NCI-H524 treated with DMSO at 0.1 percent for 48 hours (cell line): ENCODE data around the gene PRR35.

ENCODE experiments used
- DNase-seq: peaks from one replicate; lab custom pipeline; 2025; lab: John Stamatoyannopoulos, UW

Gene PRR35

DNA sequence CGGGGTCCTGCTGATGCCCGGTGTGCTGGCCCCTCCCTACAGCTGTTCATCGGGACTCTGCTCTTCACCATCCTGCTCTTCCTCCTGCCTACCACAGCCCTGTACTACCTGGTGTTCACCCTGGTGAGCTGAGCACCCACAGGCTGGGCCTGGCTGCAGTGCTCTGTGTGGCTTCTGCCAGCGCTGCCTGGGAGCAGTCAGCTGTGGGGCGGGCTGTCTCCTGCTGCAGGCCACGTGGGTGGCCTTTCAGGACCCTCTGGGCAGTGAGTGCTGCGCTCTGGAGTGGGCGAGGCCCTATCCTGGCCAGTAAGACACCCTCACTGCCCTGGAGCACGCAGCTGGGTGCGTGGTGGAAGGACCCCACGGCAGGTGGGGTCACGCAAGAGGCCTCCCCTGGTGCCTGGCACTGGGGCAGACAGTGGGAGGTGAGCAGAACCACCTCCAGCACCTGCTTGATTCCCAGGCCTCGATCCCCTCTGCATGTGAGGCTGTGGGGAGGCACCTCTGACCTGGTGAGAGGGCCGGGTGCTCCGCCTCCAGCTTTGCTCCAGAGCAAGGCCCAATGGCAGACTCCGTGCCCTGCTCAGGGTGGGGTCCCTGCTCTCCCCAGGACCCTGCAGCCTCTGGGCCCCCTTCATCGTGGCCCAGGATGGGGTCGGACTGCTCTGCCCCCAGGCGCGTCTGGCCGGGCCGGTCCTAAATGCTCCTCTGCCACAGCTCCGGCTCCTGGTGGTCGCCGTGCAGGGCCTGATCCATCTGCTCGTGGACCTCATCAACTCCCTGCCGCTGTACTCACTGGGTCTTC is 20.1 kb downstream of the PRR35 start:
- no peak for DNase-seq

DNA sequence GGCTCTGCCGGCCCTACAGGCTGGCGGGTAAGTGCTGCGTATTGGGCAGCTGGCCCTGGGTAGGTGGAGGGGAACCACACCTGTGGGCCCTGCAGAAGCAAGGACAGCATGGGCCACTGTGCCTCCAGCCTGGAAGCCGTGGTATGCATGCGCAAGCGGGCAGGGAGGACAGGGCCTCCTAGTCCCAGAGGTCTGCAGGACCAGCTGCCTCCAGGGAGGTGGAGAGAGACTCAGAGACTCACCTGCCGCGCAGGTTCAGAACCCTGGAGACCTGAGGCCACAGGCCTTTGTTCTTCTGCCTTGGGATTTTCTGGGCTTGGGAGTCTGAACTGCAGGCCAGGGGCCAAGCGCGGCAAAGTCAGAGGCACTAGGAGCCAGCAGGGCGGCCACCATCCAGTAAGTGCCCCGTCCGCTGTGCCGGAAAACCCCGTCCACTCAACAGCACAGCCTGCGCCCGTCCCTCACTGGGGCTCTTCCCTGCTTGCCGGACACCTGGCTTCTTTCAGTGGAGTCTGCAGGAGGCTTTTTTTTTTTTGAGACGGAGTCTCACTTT is 20.8 kb downstream of the PRR35 start:
- DNase-seq = no peak

GRCh38 chr16:582218-582613 is 22.0 kb downstream of the PRR35 start:
- no peak for DNase-seq

DNA sequence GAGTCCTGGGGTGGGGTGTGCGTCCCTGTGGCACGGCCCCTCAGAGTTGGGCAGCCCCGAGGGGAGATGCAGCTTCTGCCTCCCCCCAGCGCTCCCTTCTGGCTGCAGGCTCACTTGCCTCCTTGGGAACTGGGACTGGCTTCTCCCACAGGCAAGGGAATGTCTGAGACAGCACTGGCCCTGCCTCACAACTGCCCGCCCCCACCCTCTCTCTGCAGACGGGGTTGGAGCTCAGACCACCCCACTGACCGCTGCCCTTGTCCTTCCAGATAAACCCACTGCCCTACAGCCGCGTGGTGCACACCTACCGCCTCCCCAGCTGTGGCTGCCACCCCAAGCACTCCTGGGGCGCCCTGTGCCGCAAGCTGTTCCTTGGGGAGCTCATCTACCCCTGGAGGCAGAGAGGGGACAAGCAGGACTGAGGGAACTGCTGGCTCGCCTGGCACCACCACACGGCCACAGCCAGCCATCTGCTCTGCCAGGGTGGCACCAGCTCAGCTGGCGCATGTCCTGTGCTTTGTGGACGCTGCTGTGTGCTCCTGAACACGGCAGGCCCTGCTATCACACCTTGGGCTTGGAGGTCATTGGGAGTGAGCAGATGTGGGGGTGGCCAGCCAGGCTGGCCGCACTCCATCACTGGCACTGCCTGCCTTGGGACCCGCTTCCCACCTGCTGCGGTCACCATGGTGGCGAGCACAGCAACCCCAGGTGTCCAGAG is 22.6 kb downstream of the PRR35 start:
- no peak for DNase-seq

- no peak for DNase-seq
These were observed 23.2 kb downstream of the PRR35 start for GRCh38 chr16:583470-583814.

DNA sequence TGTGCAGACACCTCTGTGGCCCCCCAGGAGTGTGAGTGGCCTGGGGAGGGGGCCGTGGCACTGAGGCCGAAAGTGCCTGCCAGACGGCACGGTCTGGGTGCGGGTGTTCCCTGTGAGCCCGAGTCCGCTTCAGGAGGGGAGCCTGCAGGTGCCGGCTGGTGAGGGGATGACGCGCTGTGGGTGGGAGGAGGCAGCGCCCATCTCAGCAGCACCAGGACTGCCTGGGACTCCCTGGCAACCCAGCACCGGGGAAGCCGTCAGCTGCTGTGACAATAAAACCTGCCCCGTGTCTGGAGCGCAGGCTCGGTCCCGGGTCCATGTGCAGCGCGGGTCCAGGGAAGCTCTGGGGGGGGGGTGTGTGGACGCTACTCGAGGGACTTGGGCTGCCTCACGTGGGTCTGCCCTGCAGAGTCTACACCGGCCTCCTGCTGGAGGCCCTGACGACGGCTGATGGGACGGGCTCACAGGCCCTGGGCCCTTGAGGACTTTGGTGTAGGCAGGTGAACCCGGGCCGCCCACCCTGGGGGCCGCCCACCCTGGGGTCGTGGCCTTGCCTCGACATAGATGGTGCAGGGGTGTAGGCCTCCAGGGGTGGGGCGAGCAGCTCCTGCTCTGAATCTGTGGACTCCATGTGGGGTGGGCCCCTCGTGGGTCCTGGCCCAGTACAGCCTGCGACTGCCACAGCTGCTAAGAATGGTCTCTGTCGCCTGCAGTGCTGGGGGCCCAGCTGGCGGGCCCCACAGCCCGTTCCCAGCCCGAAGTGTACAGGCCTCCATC is 23.8 kb downstream of the PRR35 start:
- no peak for DNase-seq

DNA sequence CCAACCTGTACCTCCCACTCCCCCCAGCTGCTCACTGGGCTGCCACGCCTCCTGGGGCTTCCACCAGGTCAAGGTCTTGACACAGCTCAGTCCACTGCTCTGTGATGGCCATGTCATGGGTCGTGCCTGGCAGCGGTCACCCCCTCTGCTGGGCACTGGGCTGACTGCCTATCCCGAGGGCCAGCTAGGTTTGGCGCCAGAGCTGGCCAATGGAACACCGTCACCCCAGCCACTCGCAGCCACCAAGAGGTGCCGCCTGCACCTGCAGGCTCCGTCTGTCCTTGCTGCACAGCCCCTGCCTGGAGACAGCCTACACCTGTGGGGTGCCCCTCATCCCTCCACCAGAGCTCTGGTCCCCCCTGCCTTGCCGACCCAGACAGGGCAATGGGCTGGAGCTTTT is 25.2 kb downstream of the PRR35 start:
- no peak for DNase-seq

- DNase-seq = no peak
These were observed 26.0 kb downstream of the PRR35 start for GRCh38 chr16:586047-586644.

GRCh38 chr16:586645-587590 is 26.7 kb downstream of the PRR35 start:
- no peak for DNase-seq

- DNase-seq = no peak
These were observed 28.4 kb downstream of the PRR35 start for GRCh38 chr16:588639-588888.

- peak; percentile 66 for DNase-seq
These were observed 28.9 kb downstream of the PRR35 start for GRCh38 chr16:588889-589657.

GRCh38 chr16:589658-590187 is 29.5 kb downstream of the PRR35 start, which contains the start of gene RAB40C:
TSS of gene RAB40C (plus strand) at chr16:590066. CDS start at chr16:590292, 226 bp downstream.
- DNase-seq = peak; percentile 83

- DNase-seq = no peak
These were observed 30.1 kb downstream of the PRR35 start for GRCh38 chr16:590188-590814.

- DNase-seq = no peak
These were observed 30.6 kb downstream of the PRR35 start for GRCh38 chr16:590815-591200.

DNA sequence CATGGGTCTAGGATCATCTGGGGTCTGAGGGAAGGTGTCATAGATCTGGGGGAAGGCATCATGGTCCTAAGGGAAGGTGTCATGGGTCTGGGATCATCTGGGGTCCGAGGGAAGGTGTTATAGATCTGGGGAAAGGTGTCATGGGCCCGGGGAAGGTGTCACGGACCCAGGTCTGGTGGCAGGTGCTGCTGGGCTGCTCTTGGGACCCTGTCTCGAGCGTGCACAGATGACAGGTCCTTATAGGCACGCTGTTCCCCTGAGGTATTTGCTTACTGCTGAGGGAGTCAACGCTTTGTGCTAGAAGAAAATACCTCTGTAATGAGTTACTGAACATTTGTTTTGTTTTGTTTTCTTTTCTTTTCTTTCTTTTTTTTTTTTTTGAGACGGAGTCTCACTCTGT is 31.0 kb downstream of the PRR35 start:
- DNase-seq = no peak

GRCh38 chr16:591892-592517 is 31.8 kb downstream of the PRR35 start:
- DNase-seq = no peak

GRCh38 chr16:592518-593306 is 32.5 kb downstream of the PRR35 start:
- peak; percentile 32 for DNase-seq

DNA sequence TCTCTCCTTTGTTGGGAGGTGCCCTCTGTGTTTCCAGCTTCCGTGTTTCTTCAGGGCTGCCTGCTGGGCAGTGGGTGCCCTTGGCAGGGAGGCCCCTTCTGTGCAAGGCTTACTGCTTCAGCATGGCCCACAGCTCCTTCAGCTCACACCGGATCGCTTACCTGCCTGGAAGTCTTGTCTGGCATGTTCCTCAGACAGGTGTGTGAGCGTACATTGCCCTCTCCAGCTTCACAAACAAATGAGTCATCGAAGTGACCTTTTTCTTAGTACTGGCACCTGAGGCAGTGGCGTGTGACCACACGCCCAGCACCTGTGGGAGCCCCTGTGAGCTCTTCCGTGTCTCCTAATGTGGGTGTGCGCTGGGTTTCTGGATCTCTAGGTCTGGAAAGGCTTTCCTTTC is 33.2 kb downstream of the PRR35 start:
- no peak for DNase-seq
